ENCODE measurements around the gene THAP5. TPM values are rescaled to one million over a fixed set of nuclear protein-coding genes. Genes with fewer than 3 reads are reported as not detected.

The THAP5 gene
- total RNA-seq, 1 experiment from 2014 or later: 24.6 TPM

DNA sequence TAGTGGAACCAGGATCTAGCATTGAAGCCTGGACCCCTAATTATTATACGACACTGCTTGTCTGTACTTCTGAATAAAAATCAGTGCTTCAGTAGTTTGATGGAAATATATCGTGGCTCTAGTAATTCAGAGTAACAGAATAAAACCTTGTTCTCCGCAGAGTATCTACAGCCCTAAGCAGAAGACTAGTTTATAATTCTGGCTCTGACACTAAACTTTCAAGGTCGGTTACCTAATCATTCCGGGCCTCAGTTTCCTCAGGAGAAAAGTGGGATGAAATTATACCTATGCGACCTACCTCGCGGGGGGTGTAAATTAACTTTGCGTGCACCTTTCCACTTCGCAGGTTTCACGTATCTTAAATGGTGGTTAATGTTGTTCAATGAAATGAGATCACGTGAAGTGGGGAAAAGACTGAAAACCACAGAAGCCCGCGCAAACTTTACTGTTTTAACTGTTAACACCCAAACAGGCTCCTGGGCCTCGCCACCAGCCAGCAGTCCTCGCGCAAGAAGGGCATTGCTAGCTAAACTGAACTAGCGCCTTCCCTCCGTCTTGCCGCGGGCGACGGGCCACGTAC, 615 bp downstream of the THAP5 start (continued):
- TF ChIP-seq, protein P1, sequence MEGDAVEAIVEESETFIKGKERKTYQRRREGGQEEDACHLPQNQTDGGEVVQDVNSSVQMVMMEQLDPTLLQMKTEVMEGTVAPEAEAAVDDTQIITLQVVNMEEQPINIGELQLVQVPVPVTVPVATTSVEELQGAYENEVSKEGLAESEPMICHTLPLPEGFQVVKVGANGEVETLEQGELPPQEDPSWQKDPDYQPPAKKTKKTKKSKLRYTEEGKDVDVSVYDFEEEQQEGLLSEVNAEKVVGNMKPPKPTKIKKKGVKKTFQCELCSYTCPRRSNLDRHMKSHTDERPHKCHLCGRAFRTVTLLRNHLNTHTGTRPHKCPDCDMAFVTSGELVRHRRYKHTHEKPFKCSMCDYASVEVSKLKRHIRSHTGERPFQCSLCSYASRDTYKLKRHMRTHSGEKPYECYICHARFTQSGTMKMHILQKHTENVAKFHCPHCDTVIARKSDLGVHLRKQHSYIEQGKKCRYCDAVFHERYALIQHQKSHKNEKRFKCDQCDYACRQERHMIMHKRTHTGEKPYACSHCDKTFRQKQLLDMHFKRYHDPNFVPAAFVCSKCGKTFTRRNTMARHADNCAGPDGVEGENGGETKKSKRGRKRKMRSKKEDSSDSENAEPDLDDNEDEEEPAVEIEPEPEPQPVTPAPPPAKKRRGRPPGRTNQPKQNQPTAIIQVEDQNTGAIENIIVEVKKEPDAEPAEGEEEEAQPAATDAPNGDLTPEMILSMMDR (IDR thresholded peaks at IDR 0.05): no peak

DNA sequence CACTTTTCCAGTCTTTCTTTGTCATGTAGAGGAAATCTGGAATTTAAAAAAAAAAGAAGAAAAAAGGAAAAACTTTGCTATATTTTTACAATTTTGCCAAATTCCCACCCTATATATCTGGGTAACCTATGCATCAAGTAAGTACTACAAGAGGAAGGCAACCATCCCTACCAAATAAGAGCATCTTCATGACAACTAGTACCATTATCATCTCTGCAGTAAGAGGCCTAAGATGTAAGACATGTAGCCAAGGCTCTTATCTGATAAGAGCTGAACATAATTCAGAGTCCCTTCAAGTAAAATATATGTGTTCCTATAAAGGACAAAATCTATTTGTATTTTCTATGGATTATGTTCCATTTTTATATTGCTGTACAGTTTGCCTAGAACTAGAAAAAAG, 3.5 kb downstream of the THAP5 start:
- no TSS peak for BruUV-seq (replicated peaks)

DNA sequence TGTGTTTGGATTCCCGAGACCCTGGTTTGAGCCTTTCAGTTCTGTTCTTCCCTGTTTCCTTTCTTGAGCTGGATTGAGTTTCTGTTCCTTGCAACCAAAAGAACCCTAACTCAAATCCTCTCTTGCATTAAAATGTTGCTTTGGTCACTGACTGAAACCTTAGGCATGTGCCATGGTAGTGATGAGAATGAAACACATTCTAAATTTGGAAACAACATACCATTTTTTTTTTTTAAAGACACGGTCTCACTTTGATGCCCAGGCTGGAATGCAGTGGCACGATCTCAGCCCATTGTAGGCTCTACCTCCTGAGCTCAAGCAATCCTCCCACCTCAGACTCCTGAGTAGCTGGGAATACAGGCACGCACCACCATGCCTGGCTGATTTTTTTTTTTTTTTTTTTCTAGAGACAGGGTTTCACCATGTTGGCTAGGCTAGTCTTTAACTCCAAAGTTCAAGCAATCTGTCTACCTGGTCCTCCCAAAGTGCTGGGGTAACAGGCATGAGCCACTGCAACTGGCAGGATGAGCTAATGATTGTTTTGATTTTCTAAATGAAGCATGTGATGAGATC, 8.4 kb downstream of the THAP5 start:
- in situ Hi-C loops (cut with HindIII; ENCODE audit: low pct_unique_long_range_greater_than_20kb, low sequenced_read_pairs) (no loop called here), intact Hi-C loops (cut with micrococcal nuclease; ENCODE audit: unreplicated experiment) (no loop called here)
- Histone ChIP-seq H3K4me3 (ENCODE audit: low read depth in 2 of 2, low read length in 2 of 2) (no peak overlapping the region), H3K36me3 (ENCODE audit: control insufficient read depth, insufficient read depth, low read length) (peaks cover 4% of the 10 kb centered on the region), H3K27ac (ENCODE audit: low read length) (no peak overlapping the region), H3K27me3 (ENCODE audit: control insufficient read depth, insufficient read depth, low read length) (no peaks in the 10 kb centered on the region), H3K4me1 (ENCODE audit: control insufficient read depth, insufficient read depth, low read length) (no peaks in the 10 kb centered on the region), H3K9me3 (ENCODE audit: control insufficient read depth, insufficient read depth, low read depth, low read length) (no peaks in the 10 kb centered on the region)
- CTCF ChIA-PET: no interaction called here
- ATAC-seq (no peak), DNase-seq (ENCODE audit: low read depth, low spot score) (no peak)
- BruUV-seq (replicated peaks): no TSS peak
- POLR2A ChIA-PET: no interaction called here
- TF ChIP-seq, protein P1 (IDR thresholded peaks at IDR 0.05): no peak
- TF ChIP-seq, protein P2, sequence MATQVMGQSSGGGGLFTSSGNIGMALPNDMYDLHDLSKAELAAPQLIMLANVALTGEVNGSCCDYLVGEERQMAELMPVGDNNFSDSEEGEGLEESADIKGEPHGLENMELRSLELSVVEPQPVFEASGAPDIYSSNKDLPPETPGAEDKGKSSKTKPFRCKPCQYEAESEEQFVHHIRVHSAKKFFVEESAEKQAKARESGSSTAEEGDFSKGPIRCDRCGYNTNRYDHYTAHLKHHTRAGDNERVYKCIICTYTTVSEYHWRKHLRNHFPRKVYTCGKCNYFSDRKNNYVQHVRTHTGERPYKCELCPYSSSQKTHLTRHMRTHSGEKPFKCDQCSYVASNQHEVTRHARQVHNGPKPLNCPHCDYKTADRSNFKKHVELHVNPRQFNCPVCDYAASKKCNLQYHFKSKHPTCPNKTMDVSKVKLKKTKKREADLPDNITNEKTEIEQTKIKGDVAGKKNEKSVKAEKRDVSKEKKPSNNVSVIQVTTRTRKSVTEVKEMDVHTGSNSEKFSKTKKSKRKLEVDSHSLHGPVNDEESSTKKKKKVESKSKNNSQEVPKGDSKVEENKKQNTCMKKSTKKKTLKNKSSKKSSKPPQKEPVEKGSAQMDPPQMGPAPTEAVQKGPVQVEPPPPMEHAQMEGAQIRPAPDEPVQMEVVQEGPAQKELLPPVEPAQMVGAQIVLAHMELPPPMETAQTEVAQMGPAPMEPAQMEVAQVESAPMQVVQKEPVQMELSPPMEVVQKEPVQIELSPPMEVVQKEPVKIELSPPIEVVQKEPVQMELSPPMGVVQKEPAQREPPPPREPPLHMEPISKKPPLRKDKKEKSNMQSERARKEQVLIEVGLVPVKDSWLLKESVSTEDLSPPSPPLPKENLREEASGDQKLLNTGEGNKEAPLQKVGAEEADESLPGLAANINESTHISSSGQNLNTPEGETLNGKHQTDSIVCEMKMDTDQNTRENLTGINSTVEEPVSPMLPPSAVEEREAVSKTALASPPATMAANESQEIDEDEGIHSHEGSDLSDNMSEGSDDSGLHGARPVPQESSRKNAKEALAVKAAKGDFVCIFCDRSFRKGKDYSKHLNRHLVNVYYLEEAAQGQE (IDR thresholded peaks at IDR 0.05; ENCODE audit: insufficient read depth in 1 of 2, low read depth in 2 of 2, low read length in 1 of 2): no peak
- no peak for TF ChIP-seq SIN3A (IDR thresholded peaks at IDR 0.05; ENCODE audit: borderline replicate concordance, insufficient read depth, low read depth, low read length)
- TF ChIP-seq POLR2AphosphoS5 (IDR thresholded peaks at IDR 0.05; ENCODE audit: low read depth, low read length): no peak

More for the DNA sequence above, 3.5 kb downstream of the THAP5 start:
- no peaks in the 10 kb centered on the region for H3K9me3 ChIP-seq (ENCODE audit: control insufficient read depth, insufficient read depth, low read depth, low read length)
- ChIA-PET POLR2A (no interaction called here), CTCF (no interaction called here)
- ATAC-seq (no peak), DNase-seq (ENCODE audit: low read depth, low spot score) (no peak)
- no peaks in the 10 kb centered on the region for H3K27me3 ChIP-seq (ENCODE audit: control insufficient read depth, insufficient read depth, low read length)
- H3K4me1 ChIP-seq (ENCODE audit: control insufficient read depth, insufficient read depth, low read length): peaks cover 3% of the 10 kb centered on the region; the same call in 1 of the 2 replicates
- no peak overlapping the region for H3K4me3 ChIP-seq (ENCODE audit: low read depth in 2 of 2, low read length in 2 of 2)
- peaks cover 11% of the 10 kb centered on the region for H3K36me3 ChIP-seq (ENCODE audit: control insufficient read depth, insufficient read depth, low read length)
- in situ Hi-C loops (cut with HindIII; ENCODE audit: low pct_unique_long_range_greater_than_20kb, low sequenced_read_pairs): no loop called here
- TF ChIP-seq, protein P1 (IDR thresholded peaks at IDR 0.05): no peak
- TF ChIP-seq POLR2AphosphoS5 (IDR thresholded peaks at IDR 0.05; ENCODE audit: low read depth, low read length) (no peak), TCF7L2 (IDR thresholded peaks at IDR 0.05; ENCODE audit: low read depth, low read length) (no peak), SIN3A (IDR thresholded peaks at IDR 0.05; ENCODE audit: borderline replicate concordance, insufficient read depth, low read depth, low read length) (no peak)
- TF ChIP-seq, protein P2 (IDR thresholded peaks at IDR 0.05; ENCODE audit: insufficient read depth in 1 of 2, low read depth in 2 of 2, low read length in 1 of 2): no peak
- no peak overlapping the region for H3K27ac ChIP-seq (ENCODE audit: low read length)
- intact Hi-C loops (cut with micrococcal nuclease; ENCODE audit: unreplicated experiment): loop anchor here (5.0 kb wide), 1 partner anchor 39 kb away; the partner anchor contains the start of gene PNPLA8

All from Panc1 (cell line).